Stimulated activated CD4-positive, alpha-beta T cell treated with anti-CD3 and anti-CD28 coated beads, TNF-alpha, amount 100 ng/mL, for 24 hours (primary cell): ENCODE measurements around the gene NACC2.

Source experiments
- DNase-seq, 3 experiments: peaks; one replicate each; pipeline ENCODE4 v3.0.0-alpha.2; 2020; ENCODE audit warnings: low read depth in 3 of 3

Gene NACC2

GRCh38 chr9:136011703-136012496 lies 83.2 kb downstream of the NACC2 start:
- no peak for DNase-seq

- no peak for DNase-seq
Measured at GRCh38 chr9:136011376-136011702, 83.8 kb downstream of the NACC2 start.

- DNase-seq = no peak
Measured at GRCh38 chr9:136010615-136011361, 84.3 kb downstream of the NACC2 start.

- DNase-seq = no peak
Measured at GRCh38 chr9:136010176-136010575, 84.9 kb downstream of the NACC2 start.

- DNase-seq = no peak
Measured at GRCh38 chr9:136009516-136009915, 85.6 kb downstream of the NACC2 start.

- no peak for DNase-seq
Measured at GRCh38 chr9:136008693-136008997, 86.4 kb downstream of the NACC2 start.

GRCh38 chr9:136007934-136008692 lies 87.0 kb downstream of the NACC2 start:
- DNase-seq = no peak

GRCh38 chr9:136007276-136007933 lies 87.7 kb downstream of the NACC2 start:
- no peak for DNase-seq

- no peak for DNase-seq
Measured at GRCh38 chr9:136006169-136006568, 88.9 kb downstream of the NACC2 start.

- DNase-seq = no peak
Measured at GRCh38 chr9:136004712-136005111, 90.4 kb downstream of the NACC2 start.

- DNase-seq = no peak
Measured at GRCh38 chr9:136004219-136004618, 90.9 kb downstream of the NACC2 start.

GRCh38 chr9:136003411-136004218 lies 91.5 kb downstream of the NACC2 start:
- no peak for DNase-seq

- DNase-seq = no peak
Measured at GRCh38 chr9:136002881-136003280, 92.2 kb downstream of the NACC2 start.

GRCh38 chr9:136002215-136002614 lies 92.9 kb downstream of the NACC2 start:
- no peak for DNase-seq

GRCh38 chr9:136001231-136001630 lies 93.9 kb downstream of the NACC2 start:
- no peak for DNase-seq

GRCh38 chr9:135998410-135999071 lies 96.5 kb downstream of the NACC2 start:
- no peak for DNase-seq

- DNase-seq = no peak
Measured at GRCh38 chr9:135998016-135998380, 97.1 kb downstream of the NACC2 start.

- no peak for DNase-seq
Measured at GRCh38 chr9:135997090-135998015, 97.7 kb downstream of the NACC2 start.

GRCh38 chr9:135995816-135996215 lies 99.3 kb downstream of the NACC2 start:
- DNase-seq = no peak
